GM21619 (cell line): Measurements from ENCODE around the gene TSSK2.

Source experiments
- ATAC-seq: cut with Tn5 transposase; IDR thresholded peaks from one replicate; pipeline ENCODE4 v1.9.1; 2021; ENCODE audit not compliant: unreplicated experiment

Gene TSSK2

GRCh38 chr22:19105867-19106802, 25.0 kb upstream of the TSSK2 start:
- no peak for ATAC-seq

GRCh38 chr22:19106886-19107729, 24.0 kb upstream of the TSSK2 start:
- no peak for ATAC-seq

GRCh38 chr22:19107730-19108074, 23.4 kb upstream of the TSSK2 start:
- ATAC-seq = no peak

GRCh38 chr22:19108807-19109197, 22.3 kb upstream of the TSSK2 start:
- ATAC-seq = no peak

- peak; percentile 89 for ATAC-seq
Measured at GRCh38 chr22:19109198-19110063, 21.7 kb upstream of the TSSK2 start.

- ATAC-seq = no peak
Measured at GRCh38 chr22:19110064-19110458, 21.0 kb upstream of the TSSK2 start.

GRCh38 chr22:19110646-19111045, 20.5 kb upstream of the TSSK2 start:
- no peak for ATAC-seq

- ATAC-seq = no peak
Measured at GRCh38 chr22:19111140-19111539, 20.0 kb upstream of the TSSK2 start.

- ATAC-seq = no peak
Measured at GRCh38 chr22:19111584-19111983, 19.5 kb upstream of the TSSK2 start.

GRCh38 chr22:19113429-19113828, 17.7 kb upstream of the TSSK2 start:
- ATAC-seq = no peak

- no peak for ATAC-seq
Measured at GRCh38 chr22:19114984-19115552, 16.0 kb upstream of the TSSK2 start.

GRCh38 chr22:19115628-19116027, 15.5 kb upstream of the TSSK2 start:
- ATAC-seq = no peak

GRCh38 chr22:19117111-19117512, 14.0 kb upstream of the TSSK2 start:
- no peak for ATAC-seq

GRCh38 chr22:19118329-19118880, 12.7 kb upstream of the TSSK2 start:
- no peak for ATAC-seq

GRCh38 chr22:19119949-19120348, 11.2 kb upstream of the TSSK2 start:
- ATAC-seq = no peak

GRCh38 chr22:19120829-19121630, 10.1 kb upstream of the TSSK2 start:
- ATAC-seq = no peak

GRCh38 chr22:19121631-19122142, 9.4 kb upstream of the TSSK2 start:
- peak; percentile 28 for ATAC-seq

GRCh38 chr22:19122143-19122751, 8.9 kb upstream of the TSSK2 start, which contains the start of gene DGCR2:
Gene DGCR2, minus strand, starts transcription at chr22:19122412. Its CDS starts 206 bp downstream, at chr22:19122206.
- peak; percentile 71 for ATAC-seq
